ENCODE data around the gene SCARB1. TPM values are rescaled to one million over a fixed set of nuclear protein-coding genes. Genes with fewer than 3 reads are reported as not detected.

SCARB1 gene
- total and polyA plus RNA-seq, 9 of the 15 experiments (the other 6 are each of a cell fraction or from before 2014, with no cell fraction given), result 0.56 to 157 (median 52.8) TPM

DNA sequence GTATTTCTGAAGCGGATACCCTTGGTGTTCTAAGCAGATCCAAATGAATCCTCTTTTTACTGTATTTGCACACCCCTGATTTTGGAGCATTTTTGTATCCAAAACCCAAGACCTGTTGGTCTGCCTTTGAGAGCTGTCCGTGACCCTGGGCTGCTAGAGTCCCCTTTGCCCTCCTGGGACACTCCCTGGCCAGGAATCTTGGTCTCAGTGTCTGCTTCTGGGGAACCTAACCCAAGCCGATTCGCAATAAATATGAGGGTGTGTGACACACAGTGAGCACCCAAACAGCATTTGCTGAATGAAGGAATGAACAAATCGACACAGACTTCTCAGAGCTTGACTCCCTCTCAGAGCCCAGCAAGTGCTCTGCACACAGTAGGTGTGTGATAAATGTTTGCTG, 92.9 kb downstream of the SCARB1 start:
- BruUV-seq (replicated peaks), result no TSS peak
- no peaks in the 10 kb centered on the region for H3K36me3 ChIP-seq (ENCODE audit: control insufficient read depth, insufficient read depth, low read length)
- H3K9me3 ChIP-seq (replicated peaks; ENCODE audit: control insufficient read depth, insufficient read depth, low read depth, low read length), result no peaks in the 10 kb centered on the region; the same call in 1 of the 2 replicates
- intact Hi-C loops (cut with micrococcal nuclease), result loop anchor here (5.0 to 10.0 kb wide), 2 partner anchors 88 to 456 kb away; no protein-coding TSS in a partner anchor
- TF ChIP-seq TAF9B (IDR thresholded peaks at IDR 0.05; ENCODE audit: partially characterized antibody) (no peak), GTF2F1 (IDR thresholded peaks at IDR 0.05; ENCODE audit: low read depth, low read length) (no peak), PBX2 (CRISPR knock-in tag; IDR thresholded peaks at IDR 0.05; ENCODE audit: low read depth) (no peak), PBX2 (tag; conservative IDR thresholded peaks at IDR 0.05; ENCODE audit: low read depth) (no peak), MTA2 (IDR thresholded peaks at IDR 0.05; ENCODE audit: low read depth) (no peak), GATAD2B (IDR thresholded peaks at IDR 0.05; ENCODE audit: borderline replicate concordance) (no peak), SIX5 (IDR thresholded peaks at IDR 0.05; ENCODE audit: borderline replicate concordance in 1 of 2, insufficient read depth in 1 of 2, low read depth in 1 of 2, low read length in 2 of 2) (no peak), ZNF431 (CRISPR knock-in tag; IDR thresholded peaks at IDR 0.05) (no peak), STAG1 (CRISPR knock-in tag; IDR thresholded peaks at IDR 0.05; ENCODE audit: borderline replicate concordance) (no peak), RNF219 (CRISPR knock-in tag; IDR thresholded peaks at IDR 0.05) (no peak), ZNF324 (CRISPR knock-in tag; IDR thresholded peaks at IDR 0.05) (no peak), ZEB2 (IDR thresholded peaks at IDR 0.05) (no peak), SAFB2 (IDR thresholded peaks at IDR 0.05; ENCODE audit: borderline replicate concordance, low read depth, low read length, severe bottlenecking) (no peak)
- TF ChIP-seq, protein P1, sequence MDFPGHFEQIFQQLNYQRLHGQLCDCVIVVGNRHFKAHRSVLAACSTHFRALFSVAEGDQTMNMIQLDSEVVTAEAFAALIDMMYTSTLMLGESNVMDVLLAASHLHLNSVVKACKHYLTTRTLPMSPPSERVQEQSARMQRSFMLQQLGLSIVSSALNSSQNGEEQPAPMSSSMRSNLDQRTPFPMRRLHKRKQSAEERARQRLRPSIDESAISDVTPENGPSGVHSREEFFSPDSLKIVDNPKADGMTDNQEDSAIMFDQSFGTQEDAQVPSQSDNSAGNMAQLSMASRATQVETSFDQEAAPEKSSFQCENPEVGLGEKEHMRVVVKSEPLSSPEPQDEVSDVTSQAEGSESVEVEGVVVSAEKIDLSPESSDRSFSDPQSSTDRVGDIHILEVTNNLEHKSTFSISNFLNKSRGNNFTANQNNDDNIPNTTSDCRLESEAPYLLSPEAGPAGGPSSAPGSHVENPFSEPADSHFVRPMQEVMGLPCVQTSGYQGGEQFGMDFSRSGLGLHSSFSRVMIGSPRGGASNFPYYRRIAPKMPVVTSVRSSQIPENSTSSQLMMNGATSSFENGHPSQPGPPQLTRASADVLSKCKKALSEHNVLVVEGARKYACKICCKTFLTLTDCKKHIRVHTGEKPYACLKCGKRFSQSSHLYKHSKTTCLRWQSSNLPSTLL (IDR thresholded peaks at IDR 0.05), result no peak
- FAIRE-seq (no peak), ATAC-seq (no peak), DNase-seq (ENCODE audit: extremely low read depth in 1 of 4, low spot score in 3 of 4) (no peak)
- no peaks in the 10 kb centered on the region; the same call in 1 of the 2 replicates for H4K20me1 ChIP-seq (replicated peaks; ENCODE audit: control insufficient read depth, insufficient read depth, low read length)
- peaks cover 6 to 21% of the 10 kb centered on the region in 2 experiments for H3K4me1 ChIP-seq (replicated peaks in 1 of 2; ENCODE audit: control insufficient read depth in 2 of 2, insufficient read depth in 2 of 2, low read length in 2 of 2)
- ChIA-PET CTCF (ENCODE audit: low intra/inter-chr PET ratio) (interaction anchor here (0.6 to 1.8 kb wide), 2 partner anchors 661 to 734 kb away, joined by 3 to 8 read pairs; no protein-coding TSS in a partner anchor), POLR2A (interaction anchor here (0.7 to 0.8 kb wide), 2 partner anchors 140 to 345 kb away, joined by 3 to 4 read pairs; no protein-coding TSS in a partner anchor)
- H3K9ac ChIP-seq (ENCODE audit: insufficient read depth in 1 of 2, low read depth in 2 of 2, low read length in 2 of 2), result no peak overlapping the region
- H2AFZ ChIP-seq (ENCODE audit: low read depth, low read length), result no peak overlapping the region
- in situ Hi-C loops (cut with MboI), result loop anchor here (5.0 kb wide), 1 partner anchor 728 kb away; no protein-coding TSS in a partner anchor
- no peak overlapping the region for H3K4me3 ChIP-seq
- H3K27ac ChIP-seq (ENCODE audit: extremely low read depth, low read depth, low read length), result no peak overlapping the region
- no peaks in the 10 kb centered on the region for H3K9me1 ChIP-seq (ENCODE audit: control insufficient read depth, insufficient read depth, low read length)
- peaks cover 0 to 10% of the 10 kb centered on the region in 2 experiments; a peak in 1 of 5 replicates for H3K27me3 ChIP-seq (ENCODE audit: control insufficient read depth in 2 of 2, insufficient read depth in 2 of 2, low read length in 2 of 2)
- H3K4me2 ChIP-seq (ENCODE audit: insufficient read depth, low read length), result no peak overlapping the region
- no peaks in the 10 kb centered on the region for H3K79me2 ChIP-seq (ENCODE audit: control insufficient read depth, insufficient read depth, low read length)
- WGBS (ENCODE audit: insufficient coverage, low coverage, missing lambda C conversion rate), result 11% methylated on average over 5 of the region's 5 CpGs
